GM23248 (cell line): ENCODE measurements around the gene PKNOX2.

Source experiments
- EZH2 ChIP-seq: fragments of 200-600 bp; sonication (generic); IDR thresholded peaks from 2 replicates; pipeline ENCODE4 v1.6.1; 2018; ENCODE audit warnings: antibody characterized with exemption, mild to moderate bottlenecking; ENCODE audit not compliant: insufficient read depth, poor library complexity, severe bottlenecking
- EZH2phosphoT487 ChIP-seq: fragments of 200-600 bp; sonication (generic); IDR thresholded peaks from 2 replicates; pipeline ENCODE4 v1.6.1; 2018; ENCODE audit warnings: antibody characterized with exemption, moderate library complexity, mild to moderate bottlenecking, low read depth; ENCODE audit not compliant: insufficient read depth

GRCh38 chr11:125447721-125448120, 283.2 kb downstream of the PKNOX2 start:
- no peak for TF ChIP-seq EZH2
- TF ChIP-seq EZH2phosphoT487, result no peak
